Measurements from ENCODE around the gene POLR3A.
A peak's percentile ranks its signal among the peaks of the same experiment; 100 is the strongest.
"Not testable (repeated sequence)": the region's sequence is repeated elsewhere in the genome, so short reads cannot be mapped to it uniquely, and the experiment has no call there.

POLR3A gene

GRCh38 chr10:78029269-78030226 lies at the start of gene POLR3A:
Gene POLR3A (minus strand): TSS chr10:78029515. CDS start chr10:78029407, 108 bp downstream.
- peak; percentile 87 to 90 for DNase-seq

GRCh38 chr10:78078539-78079330 lies 49.4 kb upstream of the POLR3A start:
- no peak for DNase-seq

GRCh38 chr10:78075806-78076205 lies 46.5 kb upstream of the POLR3A start:
- DNase-seq, result not testable (repeated sequence)

DNA sequence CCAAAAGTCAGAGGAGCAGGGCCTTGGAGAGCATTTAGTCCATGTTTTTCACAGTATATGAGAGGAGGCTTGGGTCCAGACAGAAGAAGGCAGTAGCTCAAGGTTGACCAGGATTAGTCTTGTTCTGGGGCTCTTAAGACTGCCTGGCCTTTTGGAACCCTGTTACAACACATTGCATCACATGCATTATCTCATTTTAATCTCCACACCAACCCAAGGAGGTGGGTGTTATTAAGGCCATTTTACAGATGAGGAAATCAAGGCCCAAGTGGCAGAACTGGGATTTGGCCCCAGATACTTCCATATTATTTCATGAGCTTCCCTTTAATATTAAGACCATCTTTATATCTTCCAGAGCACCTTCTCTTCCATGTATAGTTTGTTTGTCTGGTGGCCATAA lies 43.2 kb upstream of the POLR3A start:
- DNase-seq, result no peak

DNA sequence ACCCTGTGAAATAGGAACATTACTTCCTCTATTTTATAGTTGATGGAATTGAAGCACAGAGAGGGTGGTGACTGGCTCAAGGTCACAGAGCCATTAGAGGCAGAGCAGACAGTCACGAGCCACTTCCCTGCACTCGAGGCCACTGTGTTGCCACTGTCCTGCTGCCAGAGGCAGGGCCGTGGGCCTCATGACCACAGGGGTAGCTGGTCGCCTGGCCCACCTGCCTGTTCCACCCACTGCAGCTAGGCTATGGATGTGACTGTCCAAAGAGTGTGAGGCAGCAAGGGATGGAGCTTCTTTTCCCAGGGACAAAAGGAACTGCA lies 42.5 kb upstream of the POLR3A start:
- no peak for DNase-seq

DNA sequence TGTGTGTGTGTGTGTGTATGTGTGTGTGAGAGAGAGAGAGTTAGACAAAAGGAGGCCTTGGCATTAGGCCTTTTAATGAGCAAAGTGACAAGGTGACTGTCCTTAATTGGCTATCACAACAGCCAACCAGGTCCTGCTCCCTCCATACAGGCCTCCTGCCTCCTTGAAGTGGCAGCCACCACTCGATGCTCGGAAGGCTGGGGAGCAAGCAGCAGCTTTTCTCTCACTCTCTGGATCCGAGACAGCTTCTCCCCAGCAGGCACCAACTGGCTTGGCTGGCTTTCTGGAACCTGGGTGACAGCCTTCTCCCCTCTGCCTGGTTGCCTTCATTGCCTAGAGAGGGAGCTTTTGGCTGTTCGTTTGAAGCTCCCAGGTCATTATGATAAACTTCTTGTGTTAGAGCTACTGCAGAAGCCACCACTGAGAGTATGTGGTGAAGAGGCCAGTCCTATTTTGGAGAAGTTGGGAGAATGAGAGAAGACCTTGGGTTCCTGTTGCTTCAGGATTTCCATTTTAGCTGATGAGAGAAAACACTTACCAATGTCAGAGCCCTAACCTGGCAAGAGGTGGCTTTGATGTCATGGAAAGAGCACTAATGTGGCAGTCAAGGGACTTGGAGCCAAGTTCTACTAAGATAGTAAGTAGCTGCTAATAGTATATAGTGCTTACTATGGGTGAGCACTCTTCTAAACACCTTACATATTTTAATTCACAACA lies 42.0 kb upstream of the POLR3A start:
- no peak for DNase-seq

- DNase-seq, result no peak
These were observed 41.4 kb upstream of the POLR3A start for GRCh38 chr10:78070726-78071125.

DNA sequence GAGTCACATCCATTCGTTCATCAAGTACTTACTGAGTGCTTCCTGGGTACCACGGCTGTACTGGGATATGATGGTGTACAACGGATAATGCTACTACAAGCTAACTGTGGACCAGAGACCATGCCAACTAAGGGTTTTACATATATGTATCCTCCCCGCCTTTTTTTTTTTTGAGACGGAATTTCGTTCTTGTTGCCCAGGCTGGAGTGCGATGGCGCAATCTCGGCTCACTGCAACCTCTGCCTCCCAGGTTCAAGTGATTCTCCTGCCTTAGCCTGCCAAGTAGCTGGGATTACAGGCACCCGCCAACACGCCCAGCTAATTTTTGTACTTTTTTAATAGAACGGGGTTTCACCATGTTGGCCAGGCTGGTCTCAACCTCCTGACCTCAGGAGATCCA lies 40.7 kb upstream of the POLR3A start:
- not testable (repeated sequence) for DNase-seq

DNA sequence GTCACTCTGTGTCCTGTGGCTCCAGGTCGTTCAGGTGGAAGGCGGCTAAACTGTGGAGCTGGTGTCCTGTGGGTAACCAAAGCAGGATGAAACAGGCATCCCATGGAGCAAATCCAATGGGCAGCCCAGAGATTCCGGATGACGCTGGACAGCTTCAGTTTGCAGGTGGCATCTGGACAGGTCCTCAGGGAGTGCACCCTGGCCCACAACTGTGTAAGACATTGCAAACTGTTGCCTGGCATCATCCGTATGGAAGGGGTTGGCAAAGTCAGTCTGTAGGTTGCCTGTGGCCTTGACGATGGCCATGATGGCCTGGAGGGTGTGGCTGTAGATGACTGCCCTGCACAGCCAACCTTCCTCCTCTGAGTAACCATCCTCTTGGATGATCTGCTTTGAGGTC lies 39.8 kb upstream of the POLR3A start:
- DNase-seq, result no peak

- DNase-seq, result no peak
These were observed 37.6 kb upstream of the POLR3A start for GRCh38 chr10:78066728-78067430.

- DNase-seq, result no peak
These were observed 36.7 kb upstream of the POLR3A start for GRCh38 chr10:78066012-78066411.

GRCh38 chr10:78065611-78066010 lies 36.3 kb upstream of the POLR3A start:
- no peak for DNase-seq

GRCh38 chr10:78064919-78065318 lies 35.6 kb upstream of the POLR3A start:
- not testable (repeated sequence) for DNase-seq

DNA sequence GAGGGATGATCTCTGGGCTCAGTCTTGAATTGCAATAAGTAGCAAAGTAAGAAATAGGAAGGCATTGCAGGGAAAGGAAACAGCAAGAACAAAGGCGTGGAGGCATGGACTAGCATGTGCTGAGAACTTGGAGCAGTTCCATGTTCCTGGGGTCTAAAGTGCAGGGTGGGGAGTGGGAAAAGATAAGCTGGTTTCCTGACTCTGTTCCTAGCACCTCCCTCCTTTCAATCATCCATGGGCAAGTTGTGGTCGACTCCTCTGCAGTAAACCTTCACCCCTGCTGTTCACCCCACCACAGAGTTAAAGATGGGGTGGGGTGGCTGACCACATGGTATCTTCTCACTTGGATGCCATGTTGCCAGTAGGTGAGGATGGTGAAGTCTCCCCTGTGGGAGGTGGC lies 33.9 kb upstream of the POLR3A start:
- no peak for DNase-seq

- no peak for DNase-seq
These were observed 33.0 kb upstream of the POLR3A start for GRCh38 chr10:78062296-78062695.

GRCh38 chr10:78059906-78060702 lies 30.8 kb upstream of the POLR3A start:
- DNase-seq, result no peak

DNA sequence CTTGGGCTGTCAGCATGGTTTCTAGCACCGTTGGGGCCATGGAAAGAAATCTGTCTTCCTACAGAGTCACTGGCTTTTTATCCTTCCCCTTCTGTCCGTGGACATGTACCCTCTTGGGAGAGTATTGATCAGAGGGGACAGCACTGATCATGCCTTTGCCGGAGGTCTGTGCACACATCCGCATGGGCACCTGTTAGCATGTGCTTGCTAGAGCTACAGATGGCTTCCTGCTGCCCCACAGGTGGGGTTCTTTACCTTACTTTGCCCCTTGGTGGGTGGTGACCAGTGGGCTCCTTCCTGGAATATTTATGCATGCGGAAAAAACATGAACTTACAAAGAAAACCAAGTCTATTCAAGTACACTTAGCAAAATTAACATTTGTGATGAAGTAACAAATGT lies 29.2 kb upstream of the POLR3A start:
- no peak for DNase-seq

DNA sequence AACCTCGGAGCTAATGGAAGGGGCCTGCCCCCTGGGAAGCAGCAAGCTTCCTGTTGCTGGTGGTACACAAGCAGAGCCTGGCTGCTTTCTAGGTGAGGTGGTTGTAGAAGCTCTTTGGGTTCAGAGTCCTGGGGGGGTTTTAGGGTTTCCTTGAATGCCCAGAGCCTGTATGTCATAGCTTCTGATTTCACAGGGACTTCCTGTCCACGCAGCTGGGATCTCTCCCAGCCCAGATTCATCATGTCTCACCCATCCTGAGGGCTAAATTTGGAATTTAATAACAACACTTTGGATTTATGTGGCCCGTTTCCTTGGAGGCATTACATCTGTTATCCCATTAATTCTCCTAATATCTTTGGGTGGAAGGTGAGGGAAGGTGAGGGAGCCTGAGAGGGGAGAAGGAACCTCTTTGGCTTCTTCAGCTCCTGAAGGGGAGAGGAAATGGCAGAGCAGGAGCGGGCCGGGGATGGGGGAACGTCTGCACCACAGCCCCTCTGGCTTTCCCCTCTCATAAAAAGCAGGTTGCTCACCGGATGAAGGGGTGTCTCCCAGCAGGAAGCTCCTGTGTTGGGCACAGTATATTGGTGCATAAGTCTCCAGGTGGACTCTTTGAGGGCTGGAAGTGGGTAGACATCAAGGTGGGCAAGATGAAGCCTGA lies 24.0 kb upstream of the POLR3A start:
- DNase-seq, result no peak

DNA sequence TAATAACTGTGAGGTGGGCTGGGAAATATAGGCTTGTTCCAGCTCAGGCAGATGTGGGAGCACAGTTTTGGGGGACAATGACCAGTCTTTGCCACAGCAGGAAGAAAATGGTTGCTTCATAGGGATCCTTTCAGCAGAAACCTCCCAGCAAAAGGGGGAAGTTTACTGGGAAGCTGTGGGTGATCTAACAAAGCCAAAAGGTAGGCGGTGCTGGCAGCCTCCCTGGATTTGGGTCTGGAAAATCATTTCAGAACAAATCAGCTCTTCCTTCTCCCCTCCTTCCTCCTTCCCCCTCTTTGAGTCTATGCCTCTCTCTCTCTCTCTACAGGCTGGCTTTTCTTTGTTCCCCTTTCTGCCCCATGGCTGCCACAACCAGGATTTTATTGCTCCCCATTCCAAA lies 20.5 kb upstream of the POLR3A start:
- DNase-seq, result no peak

DNA sequence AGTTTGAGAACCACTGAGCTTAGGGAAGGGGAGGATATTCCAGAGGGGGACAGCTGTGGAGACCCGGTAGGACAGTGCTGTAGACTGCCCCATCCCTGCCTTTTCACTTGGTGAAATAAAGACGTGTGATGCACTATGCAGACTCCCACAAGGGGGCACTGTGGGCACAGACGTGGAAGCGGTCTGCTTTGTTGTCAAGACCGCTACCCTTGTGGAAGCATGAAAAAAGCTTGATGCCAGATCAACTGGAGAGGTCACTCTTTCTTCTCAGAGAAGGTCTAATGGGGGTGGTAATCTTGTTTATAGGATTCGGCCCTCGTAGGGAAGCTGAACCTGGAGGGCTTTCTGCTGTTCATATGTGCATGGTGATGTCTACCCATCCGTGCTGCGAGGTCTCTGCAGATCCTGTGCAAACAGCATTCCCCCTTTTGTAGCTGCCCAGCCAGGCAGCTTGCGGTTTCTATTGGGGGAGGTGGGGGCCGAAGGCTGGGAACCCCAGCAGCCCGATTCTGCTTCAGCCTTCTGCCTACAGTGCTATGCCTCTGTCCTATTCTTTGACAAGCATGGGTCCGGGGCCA lies 18.1 kb upstream of the POLR3A start:
- DNase-seq, result peak; percentile 76 to 85

GRCh38 chr10:78046711-78047269 lies 17.5 kb upstream of the POLR3A start:
- no peak for DNase-seq

Data from activated CD4-positive, alpha-beta T cell treated with anti-CD3 and anti-CD28 coated beads, Interleukin-2, amount 50 U/mL, for 4 hours (primary cell).